GM23338 (cell line): ENCODE measurements around the gene ZFYVE27. TPM values are rescaled to one million over a fixed set of nuclear protein-coding genes. Genes with fewer than 3 reads are reported as not detected.

Source experiments
- ATAC-seq: fragments of 200-7000 bp; cut with Tn5 transposase; 3 replicates; pipeline ENCODE4 v1.9.1; 2020
- DNase-seq: peaks from one replicate; pipeline ENCODE4 v3.0.0-alpha.2; 2015; ENCODE audit warnings: low spot score
- H2AFZ ChIP-seq: fragments of 200-600 bp; sonication (generic); 2 replicates; pipeline ENCODE4 v1.8.0; 2016; ENCODE audit warnings: antibody characterized with exemption, mild to moderate bottlenecking, moderate library complexity
- H3F3A ChIP-seq: fragments of 200-600 bp; sonication (generic); replicated peaks from 2 replicates; pipeline ENCODE4 v1.8.0; 2017; ENCODE audit warnings: antibody characterized with exemption, mixed run types, low read depth
- H3K27ac ChIP-seq: fragments of 200-600 bp; sonication (generic); 2 replicates; pipeline ENCODE4 v1.6.1; 2016; ENCODE audit warnings: low read depth
- H3K27me3 ChIP-seq: fragments of 200-600 bp; sonication (generic); 2 replicates; pipeline ENCODE4 v1.8.0; 2016; ENCODE audit warnings: mild to moderate bottlenecking, mixed run types, moderate library complexity; ENCODE audit not compliant: insufficient read depth
- H3K36me3 ChIP-seq: fragments of 200-600 bp; sonication (generic); 2 replicates; pipeline ENCODE4 v1.8.0; 2016; ENCODE audit warnings: mild to moderate bottlenecking; ENCODE audit not compliant: insufficient read depth
- H3K4me1 ChIP-seq: fragments of 200-600 bp; sonication (generic); 2 replicates; pipeline ENCODE4 v1.8.0; 2016; ENCODE audit warnings: mild to moderate bottlenecking, moderate library complexity; ENCODE audit not compliant: insufficient read depth
- H3K4me2 ChIP-seq: fragments of 200-600 bp; sonication (generic); 2 replicates; pipeline ENCODE4 v1.7.1; 2017; ENCODE audit warnings: mixed run types
- H3K4me3 ChIP-seq: fragments of 200-600 bp; sonication (generic); 2 replicates; pipeline ENCODE4 v1.6.1; 2016; ENCODE audit warnings: mixed run types
- H3K79me2 ChIP-seq: fragments of 200-600 bp; sonication (generic); replicated peaks from 2 replicates; pipeline ENCODE4 v1.8.0; 2017; ENCODE audit warnings: mild to moderate bottlenecking; ENCODE audit not compliant: insufficient read depth
- H3K9me2 ChIP-seq: fragments of 200-600 bp; sonication (generic); 2 replicates; pipeline ENCODE4 v1.8.0; 2017; ENCODE audit not compliant: insufficient read depth
- H4K20me1 ChIP-seq: fragments of 200-600 bp; sonication (generic); replicated peaks from 2 replicates; pipeline ENCODE4 v1.8.0; 2017; ENCODE audit warnings: mild to moderate bottlenecking; ENCODE audit not compliant: insufficient read depth
- H3K27ac Mint-ChIP-seq: 2 replicates; pipeline ENCODE4 v1.8.0; 2020; ENCODE audit warnings: inconsistent platforms, mild to moderate bottlenecking, moderate library complexity, mixed read lengths
- H3K27me3 Mint-ChIP-seq: 3 replicates; pipeline ENCODE4 v1.8.0; 2022; ENCODE audit warnings: low read depth, mild to moderate bottlenecking, moderate library complexity, mixed read lengths, inconsistent platforms; ENCODE audit not compliant: insufficient read depth, poor library complexity
- H3K36me3 Mint-ChIP-seq: 3 replicates; pipeline ENCODE4 v1.8.0; 2021; ENCODE audit warnings: low read depth, mild to moderate bottlenecking, inconsistent platforms, moderate library complexity, mixed read lengths
- H3K4me1 Mint-ChIP-seq: 3 replicates; pipeline ENCODE4 v1.8.0; 2020; ENCODE audit warnings: mild to moderate bottlenecking, inconsistent platforms, mixed read lengths
- H3K4me3 Mint-ChIP-seq: 3 replicates; pipeline ENCODE4 v1.8.0; 2021; ENCODE audit warnings: moderate library complexity, mild to moderate bottlenecking, inconsistent platforms, mixed read lengths
- H3K9me3 Mint-ChIP-seq: 3 replicates; pipeline ENCODE4 v1.8.0; 2020; ENCODE audit warnings: moderate library complexity, mild to moderate bottlenecking, inconsistent platforms, mixed read lengths
- CREB1 ChIP-seq: fragments of 250-450 bp; sonication (Bioruptor Pico); IDR thresholded peaks from 2 replicates; pipeline ENCODE4 v1.5.0; 2020; ENCODE audit warnings: low read depth, mild to moderate bottlenecking, moderate library complexity
- ETS1 ChIP-seq: IDR thresholded peaks from 2 replicates; pipeline ENCODE4 v1.6.1; 2016; ENCODE audit warnings: antibody characterized with exemption
- EZH2 ChIP-seq: fragments of 200-600 bp; sonication (generic); IDR thresholded peaks from one replicate; pipeline ENCODE4 v1.8.0; 2017; ENCODE audit warnings: antibody characterized with exemption, mild to moderate bottlenecking, low read depth; ENCODE audit not compliant: unreplicated experiment
- EZH2phosphoT487 ChIP-seq: fragments of 200-600 bp; sonication (generic); IDR thresholded peaks from one replicate; pipeline ENCODE4 v1.8.1; 2018; ENCODE audit warnings: antibody characterized with exemption; ENCODE audit not compliant: unreplicated experiment
- JUNB ChIP-seq: IDR thresholded peaks from one replicate; pipeline ENCODE4 v1.6.1; 2016; ENCODE audit warnings: antibody characterized with exemption; ENCODE audit not compliant: unreplicated experiment
- NANOG ChIP-seq: IDR thresholded peaks from 2 replicates; pipeline ENCODE4 v1.6.1; 2016; ENCODE audit warnings: antibody characterized with exemption, borderline replicate concordance
- REST ChIP-seq: IDR thresholded peaks from one replicate; pipeline ENCODE4 v1.6.1; 2018; ENCODE audit warnings: antibody characterized with exemption; ENCODE audit not compliant: unreplicated experiment
- ZNF114 ChIP-seq: fragments of 250-450 bp; sonication (Bioruptor Pico); IDR thresholded peaks from 2 replicates; pipeline ENCODE4 v1.5.0; 2020; ENCODE audit warnings: mild to moderate bottlenecking, moderate library complexity
- ZNF331 ChIP-seq: fragments of 250-450 bp; sonication (Bioruptor Pico); IDR thresholded peaks from 2 replicates; pipeline ENCODE4 v1.5.0; 2020; ENCODE audit warnings: low read depth, mild to moderate bottlenecking, moderate library complexity
- polyA plus RNA-seq: library from polyadenylated mRNA; unstranded; fragments of >200 nt; fragmentation: Nextera tagmentation; extraction: Ambion mirVana; gene quantifications from 2 replicates; pipeline ENCODE4 v1.2.1, GENCODE V29; 2016
- total RNA-seq: library from RNA; depleted of rRNA; stranded (reverse); fragments of >200 nt; shearing (Covaris generic); gene quantifications from 2 replicates; pipeline ENCODE4 v1.2.3, GENCODE V29; 2014
- TF ChIP-seq, protein P1 (sequence below), 2 experiments: fragments of 200-600 bp in 1 of 2; sonication (generic) in 1 of 2; conservative IDR thresholded peaks; 2 replicates each; pipeline versions ENCODE4 v1.5.1 to v1.6.1; 2016 to 2017; ENCODE audit warnings: antibody characterized with exemption in 2 of 2, low read depth in 2 of 2, mild to moderate bottlenecking in 2 of 2, moderate library complexity in 1 of 2

ZFYVE27 gene
- total and polyA plus RNA-seq, 2 experiments from 2014 or later, result 15.0 to 25.8 TPM

GRCh38 chr10:97707134-97707861 lies 29.6 kb upstream of the ZFYVE27 start:
- H3K4me2 ChIP-seq, result no peak overlapping the region
- no peaks in the 10 kb centered on the region for H3K27me3 ChIP-seq
- H3K9me2 ChIP-seq, result no peaks in the 10 kb centered on the region
- H3K4me1 ChIP-seq, result peaks cover under 1% of the 10 kb centered on the region; the same call in 1 of the 2 replicates
- Mint-ChIP-seq H3K27ac (no peak overlapping the region), H3K27me3 (peaks cover 7% of the 10 kb centered on the region), H3K9me3 (no peaks in the 10 kb centered on the region), H3K4me3 (no peak overlapping the region), H3K36me3 (no peaks in the 10 kb centered on the region), H3K4me1 (peaks cover 18% of the 10 kb centered on the region)
- TF ChIP-seq, protein P1, sequence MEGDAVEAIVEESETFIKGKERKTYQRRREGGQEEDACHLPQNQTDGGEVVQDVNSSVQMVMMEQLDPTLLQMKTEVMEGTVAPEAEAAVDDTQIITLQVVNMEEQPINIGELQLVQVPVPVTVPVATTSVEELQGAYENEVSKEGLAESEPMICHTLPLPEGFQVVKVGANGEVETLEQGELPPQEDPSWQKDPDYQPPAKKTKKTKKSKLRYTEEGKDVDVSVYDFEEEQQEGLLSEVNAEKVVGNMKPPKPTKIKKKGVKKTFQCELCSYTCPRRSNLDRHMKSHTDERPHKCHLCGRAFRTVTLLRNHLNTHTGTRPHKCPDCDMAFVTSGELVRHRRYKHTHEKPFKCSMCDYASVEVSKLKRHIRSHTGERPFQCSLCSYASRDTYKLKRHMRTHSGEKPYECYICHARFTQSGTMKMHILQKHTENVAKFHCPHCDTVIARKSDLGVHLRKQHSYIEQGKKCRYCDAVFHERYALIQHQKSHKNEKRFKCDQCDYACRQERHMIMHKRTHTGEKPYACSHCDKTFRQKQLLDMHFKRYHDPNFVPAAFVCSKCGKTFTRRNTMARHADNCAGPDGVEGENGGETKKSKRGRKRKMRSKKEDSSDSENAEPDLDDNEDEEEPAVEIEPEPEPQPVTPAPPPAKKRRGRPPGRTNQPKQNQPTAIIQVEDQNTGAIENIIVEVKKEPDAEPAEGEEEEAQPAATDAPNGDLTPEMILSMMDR (conservative IDR thresholded peaks at IDR 0.05; ENCODE audit: low read depth in 2 of 2), result no peak
- TF ChIP-seq ZNF331 (CRISPR knock-in tag) (no peak), JUNB (no peak)
- H3K36me3 ChIP-seq, result no peaks in the 10 kb centered on the region
- no peaks in the 10 kb centered on the region for H4K20me1 ChIP-seq
- ATAC-seq (no peak), DNase-seq (no peak)
- no peaks in the 10 kb centered on the region for H3K79me2 ChIP-seq
- H3K27ac ChIP-seq, result no peak overlapping the region
- H3K4me3 ChIP-seq, result no peak overlapping the region
- no peak overlapping the region for H2AFZ ChIP-seq
- H3F3A ChIP-seq, result 0 out of 2 replicates have a peak, but pooled peaks cover 5% of the 10 kb centered on the region

GRCh38 chr10:97708167-97708566 lies 28.8 kb upstream of the ZFYVE27 start:
- no peaks in the 10 kb centered on the region for H4K20me1 ChIP-seq
- Mint-ChIP-seq H3K27me3 (peaks cover 9% of the 10 kb centered on the region), H3K4me1 (peaks cover 24% of the 10 kb centered on the region), H3K27ac (no peak overlapping the region), H3K9me3 (no peaks in the 10 kb centered on the region; the same call in 2 of the 3 replicates), H3K4me3 (no peak overlapping the region), H3K36me3 (no peaks in the 10 kb centered on the region; the same call in 2 of the 3 replicates)
- H3K4me3 ChIP-seq, result no peak overlapping the region
- ATAC-seq (no peak), DNase-seq (no peak)
- H3K9me2 ChIP-seq, result no peaks in the 10 kb centered on the region
- H3K27ac ChIP-seq, result no peak overlapping the region
- no peaks in the 10 kb centered on the region for H3K27me3 ChIP-seq
- H3K4me2 ChIP-seq, result no peak overlapping the region
- no peaks in the 10 kb centered on the region for H3K79me2 ChIP-seq
- H3K4me1 ChIP-seq, result peaks cover 9% of the 10 kb centered on the region; the same call in 1 of the 2 replicates
- no peak overlapping the region for H2AFZ ChIP-seq
- no peaks in the 10 kb centered on the region for H3K36me3 ChIP-seq
- 0 out of 2 replicates have a peak, but pooled peaks cover 9% of the 10 kb centered on the region for H3F3A ChIP-seq
- TF ChIP-seq ZNF331 (CRISPR knock-in tag), result no peak
- TF ChIP-seq EZH2, result no peak
- no peak for TF ChIP-seq REST
- no peak for TF ChIP-seq ETS1
- TF ChIP-seq CREB1 (CRISPR knock-in tag), result no peak
- no peak for TF ChIP-seq NANOG
- TF ChIP-seq, protein P1 (conservative IDR thresholded peaks at IDR 0.05; ENCODE audit: low read depth in 2 of 2), result no peak
- TF ChIP-seq EZH2phosphoT487, result no peak
- TF ChIP-seq ZNF114, result no peak
